Panc1 (cell line): ENCODE results near the gene CDH13. TPM values are rescaled to one million over a fixed set of nuclear protein-coding genes. Genes with fewer than 3 reads are reported as not detected.

Experiments
- ATAC-seq: fragments of 200-7000 bp; cut with Tn5 transposase; 2 replicates; pipeline ENCODE4 v1.9.1; 2020; ENCODE audit warnings: mild to moderate bottlenecking, moderate library complexity
- BruUV-seq: library from RNA; stranded (reverse); fragments of 400-500 nt; replicated peaks from 2 replicates; lab custom pipeline; 2021; lab: Mats Ljungman, UMichigan
- CTCF ChIA-PET: fragments of 300-600 bp; sonication (Branson Sonifier 250); formaldehyde crosslinking; loops from one replicate; lab custom pipeline; 2022; ENCODE audit warnings: antibody characterized with exemption; lab: Charles Lee
- POLR2A ChIA-PET: fragments of 300-600 bp; sonication (Branson Sonifier 250); formaldehyde crosslinking; loops from one replicate; lab custom pipeline; 2022; ENCODE audit warnings: antibody characterized with exemption; lab: Charles Lee
- DNase-seq: peaks from one replicate; pipeline ENCODE4 v3.0.0-alpha.2; 2010; ENCODE audit warnings: low read depth, low spot score
- H3K27ac ChIP-seq: 2 replicates; pipeline ENCODE4 v1.5.1; 2011; ENCODE audit warnings: mild to moderate bottlenecking, low read length, inconsistent platforms
- H3K27me3 ChIP-seq: fragments of 200-500 bp; sonication (Bioruptor generic); 2 replicates; pipeline ENCODE4 v1.6.0; 2014; ENCODE audit warnings: low read length, inconsistent platforms; ENCODE audit not compliant: control insufficient read depth, insufficient read depth
- H3K36me3 ChIP-seq: fragments of 200-500 bp; sonication (Bioruptor generic); 2 replicates; pipeline ENCODE4 v1.5.1; 2014; ENCODE audit warnings: inconsistent platforms, mild to moderate bottlenecking, low read length, moderate library complexity; ENCODE audit not compliant: control insufficient read depth, insufficient read depth
- H3K4me1 ChIP-seq: 2 replicates; pipeline ENCODE4 v1.5.1; 2011; ENCODE audit warnings: inconsistent platforms, mild to moderate bottlenecking, low read length, moderate library complexity; ENCODE audit not compliant: control insufficient read depth, insufficient read depth
- H3K4me3 ChIP-seq, 2 experiments: 2 replicates each; pipeline ENCODE4 v1.5.1; 2011 to 2012; ENCODE audit warnings: low read depth in 2 of 2, low read length in 2 of 2, mild to moderate bottlenecking in 2 of 2, inconsistent platforms in 1 of 2, moderate library complexity in 1 of 2
- H3K9me3 ChIP-seq: fragments of 200-500 bp; sonication (Bioruptor generic); 2 replicates; pipeline ENCODE4 v1.5.1; 2014; ENCODE audit warnings: low read depth, mild to moderate bottlenecking, inconsistent platforms, low read length, moderate library complexity; ENCODE audit not compliant: control insufficient read depth, insufficient read depth
- CTCF ChIP-seq: fragments of 450-650 bp; IDR thresholded peaks from 2 replicates; pipeline ENCODE4 v1.5.1; 2017; ENCODE audit warnings: mild to moderate bottlenecking
- POLR2AphosphoS5 ChIP-seq: IDR thresholded peaks from 2 replicates; pipeline ENCODE4 v1.6.1; 2012; ENCODE audit warnings: mild to moderate bottlenecking, low read depth, low read length, moderate library complexity
- REST ChIP-seq, 2 experiments: IDR thresholded peaks; 2 replicates each; pipeline ENCODE4 v1.6.1; 2011 to 2012; ENCODE audit warnings: low read depth in 2 of 2, control low read depth in 1 of 2, low read length in 1 of 2, mild to moderate bottlenecking in 1 of 2, moderate library complexity in 1 of 2; ENCODE audit not compliant: insufficient read depth in 1 of 2
- SIN3A ChIP-seq: IDR thresholded peaks from 2 replicates; pipeline ENCODE4 v1.6.1; 2012; ENCODE audit warnings: low read depth, mild to moderate bottlenecking, low read length, moderate library complexity, borderline replicate concordance; ENCODE audit not compliant: insufficient read depth
- TCF7L2 ChIP-seq: IDR thresholded peaks from 2 replicates; pipeline ENCODE4 v1.6.1; 2011; ENCODE audit warnings: mild to moderate bottlenecking, low read depth, low read length, inconsistent platforms
- in situ Hi-C: cut with HindIII; loops from 2 replicates; pipeline ENCODE4 v1.10.0; 2016; ENCODE audit warnings: low sequenced_read_pairs, low pct_unique_long_range_greater_than_20kb
- intact Hi-C: fragments of 100-400 bp; cut with micrococcal nuclease; formaldehyde crosslinking; loops from one replicate; pipeline ENCODE4 v1.10.0; 2022; ENCODE audit not compliant: unreplicated experiment
- total RNA-seq: library from RNA; stranded (reverse); gene quantifications from one replicate; pipeline ENCODE4 v1.2.1, GENCODE V29; 2021; ENCODE audit not compliant: unreplicated experiment

CDH13 gene
- total RNA-seq, 1 experiment from 2014 or later = not detected

GRCh38 chr16:82881516-82881915 is 254.7 kb downstream of the CDH13 start:
- Histone ChIP-seq H3K36me3 (no peaks in the 10 kb centered on the region), H3K9me3 (no peaks in the 10 kb centered on the region), H3K27ac (no peak overlapping the region), H3K4me1 (no peaks in the 10 kb centered on the region), H3K27me3 (no peaks in the 10 kb centered on the region), H3K4me3 (no peak overlapping the region)
- POLR2A ChIA-PET = no interaction called here
- CTCF ChIA-PET = no interaction called here
- TF ChIP-seq CTCF (no peak), REST (IDR thresholded peaks at IDR 0.05; ENCODE audit: insufficient read depth in 1 of 2, low read depth in 2 of 2, low read length in 1 of 2) (no peak), SIN3A (no peak), TCF7L2 (no peak), POLR2AphosphoS5 (no peak)
- BruUV-seq = no TSS peak
- DNase-seq (no peak), ATAC-seq (no peak)
- intact Hi-C loops = no loop called here
- in situ Hi-C loops = no loop called here

GRCh38 chr16:82882226-82882625 is 255.5 kb downstream of the CDH13 start:
- Histone ChIP-seq H3K36me3 (no peaks in the 10 kb centered on the region), H3K27ac (no peak overlapping the region), H3K9me3 (no peaks in the 10 kb centered on the region), H3K4me3 (no peak overlapping the region), H3K27me3 (no peaks in the 10 kb centered on the region), H3K4me1 (no peaks in the 10 kb centered on the region)
- ATAC-seq (no peak), DNase-seq (no peak)
- ChIA-PET POLR2A (no interaction called here), CTCF (no interaction called here)
- no TSS peak for BruUV-seq
- in situ Hi-C loops (no loop called here), intact Hi-C loops (no loop called here)
- TF ChIP-seq REST (IDR thresholded peaks at IDR 0.05; ENCODE audit: insufficient read depth in 1 of 2, low read depth in 2 of 2, low read length in 1 of 2) (no peak), CTCF (no peak), POLR2AphosphoS5 (no peak), TCF7L2 (no peak), SIN3A (no peak)
